Spleen (tissue), 11 donors: ENCODE measurements around the gene PKP2. TPM values are rescaled to one million over a fixed set of nuclear protein-coding genes. Genes with fewer than 3 reads are reported as not detected.

Experiments
- DNase-seq: peaks from one replicate; pipeline ENCODE4 v3.0.0-alpha.2; 2020
- H3K27ac ChIP-seq, 8 donors: fragments of 200-600 bp; sonication (generic) in 7 of 8; 1 replicate in 4 of 8; 2 replicates in 4 of 8; pipeline versions ENCODE4 v1.5.0 to v1.8.0; 2016 to 2021; ENCODE audit warnings: inconsistent platforms in 4 of 8, mild to moderate bottlenecking in 4 of 8, moderate library complexity in 1 of 8
- H3K27me3 ChIP-seq, 7 donors: fragments of 200-600 bp; sonication (generic) in 6 of 7; replicated peaks in 1 of 7; 1 replicate in 4 of 7; 2 replicates in 3 of 7; pipeline versions ENCODE4 v1.5.0 to v1.8.0; 2016 to 2021; ENCODE audit warnings: inconsistent platforms in 3 of 7, mild to moderate bottlenecking in 1 of 7
- H3K36me3 ChIP-seq, 6 donors: fragments of 200-600 bp; sonication (generic) in 5 of 6; 1 replicate in 4 of 6; 2 replicates in 2 of 6; pipeline versions ENCODE4 v1.5.0 to v1.8.0; 2016 to 2021; ENCODE audit warnings: inconsistent platforms in 2 of 6
- H3K4me1 ChIP-seq, 6 donors: fragments of 200-600 bp; sonication (generic) in 5 of 6; 1 replicate in 3 of 6; 2 replicates in 3 of 6; pipeline versions ENCODE4 v1.5.0 to v1.8.0; 2016 to 2021; ENCODE audit warnings: inconsistent platforms in 3 of 6
- H3K4me3 ChIP-seq, 8 donors: fragments of 200-600 bp; sonication (generic) in 7 of 8; 1 replicate in 4 of 8; 2 replicates in 4 of 8; pipeline versions ENCODE4 v1.5.0 to v1.8.0; 2016 to 2021; ENCODE audit warnings: inconsistent platforms in 4 of 8, mild to moderate bottlenecking in 4 of 8, moderate library complexity in 2 of 8
- H3K9me3 ChIP-seq, 8 donors: fragments of 200-600 bp; sonication (generic) in 7 of 8; 1 replicate in 4 of 8; 2 replicates in 4 of 8; pipeline versions ENCODE4 v1.5.0 to v1.8.0; 2016 to 2021; ENCODE audit warnings: inconsistent platforms in 4 of 8
- POLR2A ChIP-seq, 3 donors: fragments of 450-650 bp; IDR thresholded peaks; one replicate each; pipeline ENCODE4 v1.5.1; 2017; ENCODE audit warnings: antibody characterized with exemption in 3 of 3, mild to moderate bottlenecking in 1 of 3
- POLR2AphosphoS5 ChIP-seq, 3 donors: sonication (generic); formaldehyde crosslinking; IDR thresholded peaks; one replicate each; pipeline ENCODE4 v1.5.1; 2017; ENCODE audit warnings: antibody characterized with exemption in 3 of 3
- WGBS, 5 donors: extraction: QIAGEN DNeasy Blood & Tissue Kit in 3 of 5; methylation state at CpG; one replicate each; pipeline versions ENCODE4 v1.1.5 to v1.1.7; 2013 to 2018; 5-methylcytosine and 5-hydroxymethylcytosine counted together
- intact Hi-C: fragments of 100-400 bp; cut with DNase I; formaldehyde crosslinking; loops from one replicate; pipeline ENCODE4 v1.15.0; 2023; ENCODE audit warnings: low total_unique reads
- polyA plus RNA-seq, 3 donors: library from polyadenylated mRNA; stranded (reverse); fragments of 200-250 nt; gene quantifications; one replicate each; pipeline ENCODE4 v1.2.1, GENCODE V29; 2013
- total RNA-seq, 7 donors: library from RNA; depleted of rRNA in 3 of 7; stranded (reverse); fragments of >200 nt in 3 of 7; fragmentation: NEBNext Ultra II Directional in 4 of 7; extraction: Animal tissue kit (Norgen Biotek cat#: 25700) in 4 of 7; gene quantifications; one replicate each; pipeline versions ENCODE4 v1.1.0 to v1.2.1, GENCODE V29; 2016 to 2021
- TF ChIP-seq, protein P1 (sequence below), 11 experiments: fragments of 200-600 bp in 7 of 11; fragments of 450-650 bp in 4 of 11; sonication (generic) in 4 of 11; IDR thresholded peaks in 8 of 11; conservative IDR thresholded peaks in 3 of 11; 1 replicate in 7 of 11; 2 replicates in 4 of 11; pipeline versions ENCODE4 v1.4.0 to v1.8.0; 2016 to 2021; ENCODE audit warnings: antibody characterized with exemption in 11 of 11, inconsistent platforms in 4 of 11, mild to moderate bottlenecking in 1 of 11
- donor health status: healthy with polysubstance abuse.
- donor health status: DM: no; HTN: no; CAD: no; lungs with moderate emphysema.
- donor health status: DM: no; HTN: no; CAD: no.
- donor health status: Bipolar disorder and iron deficiency.
- donor health status: healthy.
- donor health status: DM: no; HTN: no; CAD: no.
- donor health status: DM: yes; HTN: yes; CAD: no.

The PKP2 gene
- total and polyA plus RNA-seq, 10 donors = 1.5 to 10.8 (median 3.3) TPM

DNA sequence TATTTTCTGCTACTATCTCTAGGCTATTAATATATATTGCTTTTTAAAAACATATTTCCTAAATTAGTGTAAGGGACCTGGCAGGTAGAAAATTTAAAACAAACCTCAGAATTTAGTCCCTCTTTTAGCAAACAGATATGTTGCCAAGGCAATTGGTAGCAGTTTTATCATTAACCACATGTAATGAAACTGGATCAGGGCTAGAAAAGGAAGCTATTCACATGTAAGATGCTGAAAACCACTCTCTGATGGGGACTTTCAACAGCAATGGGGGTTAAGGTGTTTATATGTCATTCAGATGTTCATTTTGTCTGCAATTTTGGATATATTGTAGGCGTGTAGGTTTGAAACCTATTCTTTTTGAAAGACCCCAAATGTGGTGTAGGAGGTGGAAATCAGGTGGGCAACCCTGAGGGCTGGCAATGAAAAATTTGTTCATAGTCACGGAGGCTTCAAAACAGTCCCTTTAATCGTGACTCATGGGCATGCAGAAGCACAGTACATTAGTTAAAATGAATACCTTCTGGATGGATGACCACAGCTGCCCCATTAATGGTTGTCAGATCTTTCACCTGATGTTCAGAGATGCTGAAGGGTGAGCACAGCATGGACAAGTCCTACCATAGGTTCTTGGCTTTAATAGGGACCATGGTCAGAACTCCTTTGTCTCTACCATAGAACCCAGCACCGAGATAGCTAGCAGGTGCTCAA, 5.9 kb upstream of the PKP2 start:
- Histone ChIP-seq H3K36me3 (no peaks in the 10 kb centered on the region), H3K27me3 (peaks cover 0 to 13% (median 0%) of the 10 kb centered on the region in 7 donors), H3K4me1 (peaks cover 0 to 11% (median 1%) of the 10 kb centered on the region in 6 donors), H3K4me3 (no peak overlapping the region), H3K9me3 (no peaks in the 10 kb centered on the region), H3K27ac (no peak overlapping the region)
- DNase-seq = no peak
- intact Hi-C loops = no loop called here
- TF ChIP-seq POLR2AphosphoS5 (IDR thresholded peaks at IDR 0.05) = no peak
- TF ChIP-seq POLR2A (IDR thresholded peaks at IDR 0.05) = no peak
- TF ChIP-seq, protein P1, sequence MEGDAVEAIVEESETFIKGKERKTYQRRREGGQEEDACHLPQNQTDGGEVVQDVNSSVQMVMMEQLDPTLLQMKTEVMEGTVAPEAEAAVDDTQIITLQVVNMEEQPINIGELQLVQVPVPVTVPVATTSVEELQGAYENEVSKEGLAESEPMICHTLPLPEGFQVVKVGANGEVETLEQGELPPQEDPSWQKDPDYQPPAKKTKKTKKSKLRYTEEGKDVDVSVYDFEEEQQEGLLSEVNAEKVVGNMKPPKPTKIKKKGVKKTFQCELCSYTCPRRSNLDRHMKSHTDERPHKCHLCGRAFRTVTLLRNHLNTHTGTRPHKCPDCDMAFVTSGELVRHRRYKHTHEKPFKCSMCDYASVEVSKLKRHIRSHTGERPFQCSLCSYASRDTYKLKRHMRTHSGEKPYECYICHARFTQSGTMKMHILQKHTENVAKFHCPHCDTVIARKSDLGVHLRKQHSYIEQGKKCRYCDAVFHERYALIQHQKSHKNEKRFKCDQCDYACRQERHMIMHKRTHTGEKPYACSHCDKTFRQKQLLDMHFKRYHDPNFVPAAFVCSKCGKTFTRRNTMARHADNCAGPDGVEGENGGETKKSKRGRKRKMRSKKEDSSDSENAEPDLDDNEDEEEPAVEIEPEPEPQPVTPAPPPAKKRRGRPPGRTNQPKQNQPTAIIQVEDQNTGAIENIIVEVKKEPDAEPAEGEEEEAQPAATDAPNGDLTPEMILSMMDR (IDR thresholded peaks at IDR 0.05 in 8 of 11, conservative IDR thresholded peaks at IDR 0.05 in 3 of 11) = no peak
- 84 to 95% (median 89%) methylated on average over 4 of the region's 4 CpGs for WGBS, 5 donors

DNA sequence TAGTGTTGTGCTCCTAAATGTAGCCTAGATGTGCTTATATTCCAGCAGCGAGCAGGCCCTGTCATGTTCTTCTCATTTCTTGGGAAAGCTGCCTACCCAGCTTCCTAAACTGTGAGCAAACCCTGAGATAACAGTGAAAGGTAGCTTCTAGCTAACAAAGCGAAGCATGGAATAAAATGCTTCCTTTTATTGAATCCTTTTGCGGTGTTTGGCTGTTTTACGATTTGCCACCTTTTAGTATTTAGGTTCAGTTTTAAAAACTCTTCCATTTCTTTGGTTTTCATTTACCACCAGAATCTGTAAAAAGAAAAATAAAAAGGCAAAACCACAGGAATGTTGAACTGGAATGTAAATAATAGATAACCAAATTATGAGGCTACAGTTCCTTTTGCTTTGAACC, 5.0 kb upstream of the PKP2 start:
- TF ChIP-seq POLR2AphosphoS5 (IDR thresholded peaks at IDR 0.05) (no peak), POLR2A (IDR thresholded peaks at IDR 0.05) (no peak)
- TF ChIP-seq, protein P1 (IDR thresholded peaks at IDR 0.05 in 8 of 11, conservative IDR thresholded peaks at IDR 0.05 in 3 of 11) = no peak
- Histone ChIP-seq H3K27ac (no peak overlapping the region), H3K9me3 (no peaks in the 10 kb centered on the region), H3K4me1 (peaks cover 0 to 14% (median 7%) of the 10 kb centered on the region in 6 donors), H3K36me3 (no peaks in the 10 kb centered on the region), H3K27me3 (peaks cover 0 to 18% (median 0%) of the 10 kb centered on the region in 7 donors), H3K4me3 (no peak overlapping the region)
- DNase-seq = no peak
- 86 to 94% (median 92%) methylated on average over 4 of the region's 4 CpGs for whole genome bisulfite sequencing, 5 donors
- intact Hi-C loops = no loop called here

DNA sequence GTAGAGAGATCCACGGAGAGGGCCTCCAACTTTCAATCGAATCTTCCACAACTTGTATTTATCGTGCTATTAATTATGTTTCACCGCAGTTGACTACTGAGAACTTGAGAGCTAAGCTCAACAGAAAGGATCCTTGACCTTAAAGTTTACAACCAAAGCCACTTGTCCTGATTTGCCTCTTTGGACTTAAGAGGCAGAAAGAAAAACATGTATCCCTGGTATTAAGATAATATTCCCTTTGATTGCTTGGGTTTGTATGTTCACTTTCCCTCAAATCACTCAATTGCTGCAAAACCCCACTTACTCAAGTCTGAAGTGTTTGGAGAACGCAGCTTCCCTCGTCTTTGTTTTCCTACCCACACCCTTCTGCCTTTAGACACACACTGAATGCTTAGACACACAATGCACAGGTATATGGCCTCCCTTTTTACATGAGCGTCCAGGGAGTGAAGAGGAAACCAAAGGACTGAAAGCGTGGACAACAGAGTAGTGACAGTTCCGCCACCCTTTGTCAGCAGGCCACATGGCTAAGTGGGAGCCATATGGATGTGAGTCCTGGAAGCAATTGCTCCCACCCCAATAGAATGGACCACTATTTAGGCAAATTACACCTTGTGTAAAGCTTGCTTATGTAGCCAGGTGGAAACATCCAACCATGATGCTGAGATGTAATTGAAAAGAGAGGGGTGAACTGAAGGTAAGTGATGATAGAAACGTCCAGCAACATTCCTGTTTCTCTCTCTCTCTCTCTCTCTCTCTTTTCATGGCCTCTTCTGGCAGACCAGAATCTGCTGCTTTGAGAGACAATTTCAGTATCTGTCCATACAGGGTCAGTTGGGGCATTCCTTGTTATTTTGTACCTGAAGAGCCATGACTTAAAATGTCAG, 1.4 kb upstream of the PKP2 start:
- Histone ChIP-seq H3K27ac (peak overlapping the region in 3 of 8 donors; percentile 48 to 73 (median 51)), H3K27me3 (peaks cover 0 to 48% (median 14%) of the 10 kb centered on the region in 7 donors), H3K4me1 (peaks cover 0 to 45% (median 25%) of the 10 kb centered on the region in 6 donors), H3K4me3 (peak overlapping the region in 2 of 8 donors; percentile 53 to 82), H3K36me3 (no peaks in the 10 kb centered on the region), H3K9me3 (no peaks in the 10 kb centered on the region)
- TF ChIP-seq POLR2AphosphoS5 (IDR thresholded peaks at IDR 0.05) = no peak
- TF ChIP-seq, protein P1 (IDR thresholded peaks at IDR 0.05 in 8 of 11, conservative IDR thresholded peaks at IDR 0.05 in 3 of 11) = no peak
- TF ChIP-seq POLR2A (IDR thresholded peaks at IDR 0.05) = no peak
- intact Hi-C loops = no loop called here
- no peak for DNase-seq
- 82 to 95% (median 84%) methylated on average over 10 of the region's 10 CpGs for WGBS, 5 donors

DNA sequence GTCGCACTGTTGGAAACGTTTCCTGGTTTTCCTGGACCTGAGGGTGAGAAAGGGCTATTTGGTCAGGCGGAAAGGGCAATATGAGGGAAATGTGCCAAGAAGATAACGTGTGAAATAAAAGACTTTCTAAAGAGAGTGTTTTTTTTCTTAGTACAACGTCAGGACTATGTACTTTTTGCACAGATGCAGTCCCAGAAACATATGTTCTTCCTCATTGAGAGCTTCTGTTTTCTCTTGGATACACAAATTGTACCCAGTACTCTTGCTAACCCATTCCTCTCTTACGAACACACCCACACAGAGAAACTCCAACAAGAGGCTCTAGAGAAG, 669 bp upstream of the PKP2 start:
- peaks cover 0 to 51% (median 25%) of the 10 kb centered on the region in 6 donors for H3K4me1 ChIP-seq
- 5 to 11% (median 7%) methylated on average over 6 of the region's 6 CpGs for WGBS, 5 donors
- H3K4me3 ChIP-seq = peak overlapping the region; percentile 39 to 82 (median 52)
- H3K9me3 ChIP-seq = no peaks in the 10 kb centered on the region
- no peak for DNase-seq
- H3K27me3 ChIP-seq = peaks cover 0 to 51% (median 14%) of the 10 kb centered on the region in 7 donors
- no peak for TF ChIP-seq POLR2AphosphoS5 (IDR thresholded peaks at IDR 0.05)
- TF ChIP-seq, protein P1 (IDR thresholded peaks at IDR 0.05 in 8 of 11, conservative IDR thresholded peaks at IDR 0.05 in 3 of 11) = no peak
- no peak for TF ChIP-seq POLR2A (IDR thresholded peaks at IDR 0.05)
- H3K27ac ChIP-seq = peak overlapping the region in 5 of 8 donors; percentile 48 to 73 (median 51)
- intact Hi-C loops = no loop called here
- H3K36me3 ChIP-seq = no peaks in the 10 kb centered on the region
